Activated T-cell treated with anti-CD3 and anti-CD28 coated beads, Interleukin-2, amount 50 U/mL, for 1 hour (primary cell): Measurements from ENCODE around the gene PAK2.
"Not testable (repeated sequence)": the region's sequence is repeated elsewhere in the genome, so short reads cannot be mapped to it uniquely, and the experiment has no call there.

ENCODE experiments used
- DNase-seq: peaks from one replicate; pipeline ENCODE4 v3.0.0-alpha.2; 2020

The PAK2 gene

GRCh38 chr3:196737655-196738054, 2.0 kb upstream of the PAK2 start:
- DNase-seq = no peak

GRCh38 chr3:196740481-196741248, 1.0 kb downstream of the PAK2 start:
- no peak for DNase-seq

GRCh38 chr3:196741249-196741889, 1.7 kb downstream of the PAK2 start:
- no peak for DNase-seq

- DNase-seq = not testable (repeated sequence)
Measured at GRCh38 chr3:196743569-196743968, 3.9 kb downstream of the PAK2 start.

GRCh38 chr3:196749125-196749524, 9.5 kb downstream of the PAK2 start:
- DNase-seq = no peak

- DNase-seq = no peak
Measured at GRCh38 chr3:196753201-196753600, 13.5 kb downstream of the PAK2 start.

- no peak for DNase-seq
Measured at GRCh38 chr3:196754091-196754981, 14.7 kb downstream of the PAK2 start.

GRCh38 chr3:196756732-196757131, 17.1 kb downstream of the PAK2 start:
- no peak for DNase-seq

- DNase-seq = no peak
Measured at GRCh38 chr3:196757876-196758739, 18.5 kb downstream of the PAK2 start.

- no peak for DNase-seq
Measured at GRCh38 chr3:196763179-196763578, 23.5 kb downstream of the PAK2 start.

- no peak for DNase-seq
Measured at GRCh38 chr3:196765454-196765853, 25.8 kb downstream of the PAK2 start.

- no peak for DNase-seq
Measured at GRCh38 chr3:196771067-196771466, 31.4 kb downstream of the PAK2 start.

- DNase-seq = no peak
Measured at GRCh38 chr3:196772102-196772501, 32.4 kb downstream of the PAK2 start.

GRCh38 chr3:196772897-196773296, 33.2 kb downstream of the PAK2 start:
- DNase-seq = no peak

GRCh38 chr3:196774191-196774820, 34.6 kb downstream of the PAK2 start:
- no peak for DNase-seq

- no peak for DNase-seq
Measured at GRCh38 chr3:196774848-196775422, 35.3 kb downstream of the PAK2 start.

GRCh38 chr3:196775938-196776337, 36.3 kb downstream of the PAK2 start:
- DNase-seq = no peak

- DNase-seq = no peak
Measured at GRCh38 chr3:196777836-196778235, 38.2 kb downstream of the PAK2 start.

- DNase-seq = no peak
Measured at GRCh38 chr3:196778755-196779154, 39.1 kb downstream of the PAK2 start.

- no peak for DNase-seq
Measured at GRCh38 chr3:196782511-196782910, 42.9 kb downstream of the PAK2 start.

- no peak for DNase-seq
Measured at GRCh38 chr3:196788528-196788927, 48.9 kb downstream of the PAK2 start.

- no peak for DNase-seq
Measured at GRCh38 chr3:196789885-196790359, 50.3 kb downstream of the PAK2 start.
